GM18907 (cell line): ENCODE measurements around the gene SPZ1.
"Not testable (repeated sequence)": the region's sequence is repeated elsewhere in the genome, so short reads cannot be mapped to it uniquely, and the experiment has no call there.

Experiments used
- ATAC-seq: cut with Tn5 transposase; IDR thresholded peaks from one replicate; pipeline ENCODE4 v1.9.1; 2021; ENCODE audit warnings: mild to moderate bottlenecking, moderate library complexity; ENCODE audit not compliant: unreplicated experiment

The SPZ1 gene

DNA sequence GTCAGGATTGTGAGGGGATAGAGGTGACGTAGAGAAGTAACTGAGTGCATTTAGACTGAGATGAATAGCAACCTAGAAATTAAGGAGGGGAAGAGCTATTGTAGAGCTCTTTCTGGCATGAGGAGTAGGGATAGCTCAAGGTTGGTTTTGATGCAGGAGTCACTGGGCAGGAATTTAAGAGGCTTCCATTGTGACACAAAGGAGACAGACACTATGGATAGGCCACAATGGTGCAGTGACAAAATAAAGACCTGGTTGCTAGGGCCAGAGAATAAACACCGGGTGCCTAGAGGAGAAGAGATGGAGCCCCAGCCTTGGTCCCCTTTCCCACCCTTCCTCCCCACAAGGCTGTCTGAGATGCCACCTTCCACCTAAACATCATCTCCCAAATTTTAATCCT lies at the start of gene SPZ1:
Gene SPZ1 (plus strand): TSS at position 301 of the 400 bp plus-strand sequence. CDS start 214 bp downstream, outside the sequence.
- ATAC-seq: no peak

DNA sequence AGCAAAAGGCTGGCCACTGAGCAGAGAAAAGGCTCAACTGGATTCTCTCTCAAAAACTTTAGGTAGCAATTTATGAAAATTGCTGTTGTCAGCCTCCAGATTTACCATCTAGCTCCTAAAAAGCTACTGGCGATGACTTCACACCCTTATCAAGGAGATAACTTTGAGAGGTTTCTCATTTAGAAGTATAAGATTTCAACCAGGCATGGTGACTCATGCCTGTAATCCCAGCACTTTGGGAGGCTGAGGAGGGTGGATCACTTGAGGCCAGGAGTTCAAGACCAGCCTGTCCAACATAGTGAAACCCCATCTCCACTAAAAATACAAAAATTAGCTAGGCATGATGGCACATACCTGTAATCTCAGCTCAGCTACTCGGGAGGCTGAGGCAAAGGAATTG lies 49.3 kb upstream of the SPZ1 start:
- not testable (repeated sequence) for ATAC-seq

- no peak for ATAC-seq
These were observed 44.5 kb upstream of the SPZ1 start for GRCh38 chr5:80275347-80275746.

GRCh38 chr5:80276186-80276585 lies 43.6 kb upstream of the SPZ1 start:
- no peak for ATAC-seq

- ATAC-seq: no peak
These were observed 42.6 kb upstream of the SPZ1 start for GRCh38 chr5:80277191-80277590.

DNA sequence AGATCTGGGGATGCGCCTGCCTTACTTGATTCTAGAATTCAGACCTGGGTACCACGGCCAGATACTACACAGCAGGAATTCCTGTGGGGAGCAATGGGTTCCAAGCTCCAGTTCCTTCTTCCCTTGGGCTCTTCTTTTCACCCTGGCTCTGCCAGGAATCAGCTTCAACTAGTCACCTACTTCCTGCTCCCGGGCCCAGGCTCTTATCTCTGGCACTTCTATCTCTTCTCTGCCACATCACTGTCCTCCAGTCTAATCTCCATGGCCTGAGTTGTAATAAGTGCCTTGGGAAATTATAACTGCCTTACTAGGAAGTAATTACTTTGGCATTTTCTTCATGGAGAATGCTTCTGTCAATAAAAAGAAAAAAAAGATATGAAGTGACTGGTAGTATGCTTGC lies 37.7 kb upstream of the SPZ1 start:
- ATAC-seq: no peak

- ATAC-seq: no peak
These were observed 36.4 kb upstream of the SPZ1 start for GRCh38 chr5:80283360-80283759.

- ATAC-seq: no peak
These were observed 35.1 kb upstream of the SPZ1 start for GRCh38 chr5:80284720-80285119.

- ATAC-seq: no peak
These were observed 31.6 kb upstream of the SPZ1 start for GRCh38 chr5:80288177-80288576.

DNA sequence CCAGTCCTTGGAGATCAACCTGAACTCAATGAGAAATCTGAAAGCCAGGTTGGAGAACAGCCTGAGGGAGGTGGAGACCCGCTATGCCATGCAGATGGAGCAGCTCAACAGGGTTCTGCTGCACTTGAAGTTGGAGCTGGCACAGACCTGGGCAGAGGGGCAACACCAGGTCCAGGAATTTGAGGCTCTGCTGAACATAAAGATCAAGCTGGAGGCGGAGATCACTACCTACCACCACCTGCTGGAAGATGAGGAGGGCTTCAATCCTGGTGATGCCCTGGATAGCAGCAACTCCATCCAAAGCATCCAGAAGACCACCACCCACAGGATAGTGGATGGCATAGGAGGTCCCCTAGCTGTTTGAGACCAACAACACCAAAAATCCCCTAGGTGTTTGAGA lies 30.5 kb upstream of the SPZ1 start:
- no peak for ATAC-seq

DNA sequence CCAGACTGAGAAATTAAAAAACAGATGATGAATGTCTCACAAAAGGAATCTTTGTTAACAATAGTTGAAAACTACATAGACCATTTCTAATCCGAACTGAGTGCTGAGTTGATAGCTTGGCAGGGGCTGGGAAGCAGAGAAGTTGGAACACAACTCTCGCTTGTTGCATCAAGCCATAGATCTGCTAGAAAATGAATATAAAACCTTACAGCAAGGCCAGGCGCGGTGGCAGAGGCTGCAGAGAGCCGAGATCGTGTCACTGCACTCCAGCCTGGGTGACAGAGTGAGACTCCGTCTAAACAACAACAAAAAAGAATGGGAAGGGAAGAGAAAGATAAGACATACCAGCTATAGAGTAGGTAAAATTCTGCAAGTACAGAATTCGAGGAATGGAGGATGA lies 28.0 kb upstream of the SPZ1 start:
- no peak for ATAC-seq

- ATAC-seq: no peak
These were observed 23.7 kb upstream of the SPZ1 start for GRCh38 chr5:80296121-80296520.

DNA sequence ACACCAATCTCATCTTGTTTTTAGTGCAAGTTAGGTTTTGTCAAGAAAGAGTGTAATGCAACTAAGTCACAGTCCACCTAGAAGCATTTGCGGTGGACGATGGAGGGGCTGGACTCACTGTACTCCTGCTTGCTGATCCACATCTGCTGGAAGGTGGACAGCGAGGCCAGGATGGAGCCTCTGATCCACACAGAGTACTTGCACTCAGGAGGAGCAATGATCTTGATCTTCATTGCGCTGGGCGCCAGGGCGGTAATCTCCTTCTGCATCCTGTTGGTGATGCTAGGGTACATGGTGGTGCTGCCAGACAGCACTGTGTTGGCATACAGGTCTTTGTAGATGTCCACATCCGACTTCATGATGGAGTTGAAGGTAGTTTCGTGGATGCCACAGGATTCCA lies 20.2 kb upstream of the SPZ1 start:
- no peak for ATAC-seq

GRCh38 chr5:80300125-80300524 lies 19.7 kb upstream of the SPZ1 start:
- ATAC-seq: no peak

DNA sequence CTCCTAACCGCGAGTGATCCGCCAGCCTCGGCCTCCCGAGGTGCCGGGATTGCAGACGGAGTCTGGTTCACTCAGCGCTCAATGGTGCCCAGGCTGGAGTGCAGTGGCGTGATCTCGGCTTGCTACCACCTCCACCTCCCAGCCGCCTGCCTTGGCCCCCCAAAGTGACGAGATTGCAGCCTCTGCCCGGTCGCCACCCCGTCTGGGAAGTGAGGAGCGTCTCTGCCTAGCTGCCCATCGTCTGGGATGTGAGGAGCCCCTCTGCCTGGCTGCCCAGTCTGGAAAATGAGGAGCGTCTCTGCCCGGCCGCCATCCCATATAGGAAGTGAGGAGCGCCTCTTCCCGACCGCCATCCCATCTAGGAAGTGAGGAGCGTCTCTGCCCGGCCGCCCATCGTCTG lies 19.0 kb upstream of the SPZ1 start:
- ATAC-seq: not testable (repeated sequence)

DNA sequence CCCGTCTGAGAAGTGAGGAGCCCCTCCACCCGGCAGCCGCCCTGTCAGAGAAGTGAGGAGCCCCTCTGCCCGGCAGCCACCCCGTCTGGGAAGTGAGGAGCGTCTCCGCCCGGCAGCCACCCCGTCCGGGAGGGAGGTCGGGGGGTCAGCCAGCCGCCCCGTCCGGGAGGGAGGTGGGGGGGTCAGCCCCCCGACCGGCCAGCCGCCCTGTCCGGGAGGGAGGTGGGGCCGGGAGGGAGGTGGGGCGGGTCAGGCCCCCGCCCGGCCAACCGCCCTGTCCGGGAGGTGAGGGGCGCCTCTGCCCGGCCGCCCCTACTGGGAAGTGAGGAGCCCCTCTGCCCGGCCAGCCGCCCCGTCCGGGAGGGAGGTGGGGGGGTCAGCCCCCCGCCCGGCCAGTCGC lies 18.5 kb upstream of the SPZ1 start:
- not testable (repeated sequence) for ATAC-seq

- ATAC-seq: no peak
These were observed 17.2 kb upstream of the SPZ1 start for GRCh38 chr5:80302636-80303035.

GRCh38 chr5:80308526-80308925 lies 11.3 kb upstream of the SPZ1 start:
- ATAC-seq: no peak

DNA sequence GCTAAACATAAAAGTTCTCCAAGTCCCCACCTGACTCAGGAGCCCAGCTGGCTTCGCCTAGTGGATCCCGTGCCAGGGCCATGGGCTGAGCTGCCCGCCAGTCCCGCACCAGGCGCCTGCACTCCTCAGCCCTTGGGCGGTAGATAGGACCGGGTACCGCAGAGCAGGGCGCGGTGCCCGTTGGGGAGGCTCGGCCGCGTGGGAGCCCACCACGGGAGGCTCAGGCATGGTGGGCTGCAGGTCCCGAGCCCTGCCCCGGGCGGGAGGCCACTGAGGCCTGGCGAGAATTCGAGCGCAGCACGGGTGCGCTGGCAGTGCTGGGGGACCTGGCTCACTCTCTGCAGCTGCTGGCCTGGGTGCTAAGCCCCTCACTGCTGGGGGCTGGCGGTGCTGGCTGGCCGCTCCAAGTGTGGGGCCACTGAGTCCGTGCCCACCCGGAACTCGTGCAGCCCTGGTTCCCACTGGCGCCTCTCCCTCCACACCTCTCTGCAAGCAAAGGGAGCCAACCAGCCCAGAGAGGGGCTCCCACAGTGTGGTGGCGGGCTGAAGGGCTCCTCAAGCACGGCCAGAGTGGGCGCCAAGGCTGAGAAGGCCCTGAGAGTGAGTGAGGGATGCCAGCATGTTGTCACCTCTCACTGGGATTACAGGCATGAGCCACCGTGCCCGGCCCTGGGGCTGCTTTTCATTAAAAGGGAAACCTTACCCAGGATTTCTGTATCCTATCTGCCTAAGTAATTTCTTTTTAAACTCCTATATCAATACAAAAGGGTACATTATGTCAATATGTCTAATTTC lies 9.7 kb upstream of the SPZ1 start:
- no peak for ATAC-seq

DNA sequence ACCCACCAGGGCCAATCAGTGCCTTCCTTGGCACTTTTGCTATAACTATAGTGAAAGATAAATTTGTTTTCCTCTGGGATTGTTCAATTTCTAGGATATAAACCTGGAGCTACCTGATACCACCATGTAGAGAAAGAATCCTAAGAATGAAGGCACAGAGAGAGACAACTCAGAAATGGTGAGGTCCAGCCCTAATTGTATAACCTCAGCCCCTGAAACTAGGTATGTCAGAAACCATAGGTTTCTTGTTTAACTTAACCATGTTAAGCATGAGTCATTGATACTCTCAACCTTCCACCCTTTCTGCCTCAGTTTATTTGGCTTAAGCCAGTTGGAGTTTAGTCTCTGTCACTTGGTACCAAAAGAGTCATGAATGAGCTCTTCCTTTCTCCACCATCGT lies 4.6 kb upstream of the SPZ1 start:
- no peak for ATAC-seq

DNA sequence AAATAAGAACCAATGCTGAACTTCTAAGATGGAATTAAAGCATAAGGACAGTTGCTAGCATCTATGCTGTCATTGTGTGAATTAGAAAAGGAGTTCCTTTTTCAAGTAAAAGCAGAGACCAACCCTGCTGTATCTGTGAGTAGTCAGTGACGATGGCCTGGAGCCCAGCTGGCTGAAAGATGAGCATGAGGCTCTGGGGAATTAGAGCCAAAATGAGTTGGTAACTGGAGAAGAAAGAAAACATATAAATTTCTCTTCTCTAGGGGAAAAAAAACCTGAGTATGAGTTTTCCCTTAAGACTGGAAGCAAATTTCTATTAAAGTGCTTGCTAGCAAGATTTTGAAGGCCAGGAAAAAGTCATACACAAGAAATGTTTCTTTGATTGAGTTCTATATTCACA lies 1.6 kb upstream of the SPZ1 start:
- no peak for ATAC-seq

GRCh38 chr5:80324912-80325311 lies 5.1 kb downstream of the SPZ1 start:
- no peak for ATAC-seq

GRCh38 chr5:80326468-80326867 lies 6.7 kb downstream of the SPZ1 start:
- ATAC-seq: no peak
